GM23338 (cell line): ENCODE measurements around the gene ASTN1. TPM values are rescaled to one million over a fixed set of nuclear protein-coding genes. Genes with fewer than 3 reads are reported as not detected.

ENCODE experiments used
- ATAC-seq: fragments of 200-7000 bp; cut with Tn5 transposase; 3 replicates; pipeline ENCODE4 v1.9.1; 2020
- DNase-seq: peaks from one replicate; pipeline ENCODE4 v3.0.0-alpha.2; 2015; ENCODE audit warnings: low spot score
- H2AFZ ChIP-seq: fragments of 200-600 bp; sonication (generic); 2 replicates; pipeline ENCODE4 v1.8.0; 2016; ENCODE audit warnings: antibody characterized with exemption, mild to moderate bottlenecking, moderate library complexity
- H3F3A ChIP-seq: fragments of 200-600 bp; sonication (generic); replicated peaks from 2 replicates; pipeline ENCODE4 v1.8.0; 2017; ENCODE audit warnings: antibody characterized with exemption, mixed run types, low read depth
- H3K27ac ChIP-seq: fragments of 200-600 bp; sonication (generic); 2 replicates; pipeline ENCODE4 v1.6.1; 2016; ENCODE audit warnings: low read depth
- H3K27me3 ChIP-seq: fragments of 200-600 bp; sonication (generic); 2 replicates; pipeline ENCODE4 v1.8.0; 2016; ENCODE audit warnings: mild to moderate bottlenecking, mixed run types, moderate library complexity; ENCODE audit not compliant: insufficient read depth
- H3K36me3 ChIP-seq: fragments of 200-600 bp; sonication (generic); 2 replicates; pipeline ENCODE4 v1.8.0; 2016; ENCODE audit warnings: mild to moderate bottlenecking; ENCODE audit not compliant: insufficient read depth
- H3K4me1 ChIP-seq: fragments of 200-600 bp; sonication (generic); 2 replicates; pipeline ENCODE4 v1.8.0; 2016; ENCODE audit warnings: mild to moderate bottlenecking, moderate library complexity; ENCODE audit not compliant: insufficient read depth
- H3K4me2 ChIP-seq: fragments of 200-600 bp; sonication (generic); 2 replicates; pipeline ENCODE4 v1.7.1; 2017; ENCODE audit warnings: mixed run types
- H3K4me3 ChIP-seq: fragments of 200-600 bp; sonication (generic); 2 replicates; pipeline ENCODE4 v1.6.1; 2016; ENCODE audit warnings: mixed run types
- H3K79me2 ChIP-seq: fragments of 200-600 bp; sonication (generic); replicated peaks from 2 replicates; pipeline ENCODE4 v1.8.0; 2017; ENCODE audit warnings: mild to moderate bottlenecking; ENCODE audit not compliant: insufficient read depth
- H3K9me2 ChIP-seq: fragments of 200-600 bp; sonication (generic); 2 replicates; pipeline ENCODE4 v1.8.0; 2017; ENCODE audit not compliant: insufficient read depth
- H4K20me1 ChIP-seq: fragments of 200-600 bp; sonication (generic); replicated peaks from 2 replicates; pipeline ENCODE4 v1.8.0; 2017; ENCODE audit warnings: mild to moderate bottlenecking; ENCODE audit not compliant: insufficient read depth
- H3K27ac Mint-ChIP-seq: 2 replicates; pipeline ENCODE4 v1.8.0; 2020; ENCODE audit warnings: inconsistent platforms, mild to moderate bottlenecking, moderate library complexity, mixed read lengths
- H3K27me3 Mint-ChIP-seq: 3 replicates; pipeline ENCODE4 v1.8.0; 2022; ENCODE audit warnings: low read depth, mild to moderate bottlenecking, moderate library complexity, mixed read lengths, inconsistent platforms; ENCODE audit not compliant: insufficient read depth, poor library complexity
- H3K36me3 Mint-ChIP-seq: 3 replicates; pipeline ENCODE4 v1.8.0; 2021; ENCODE audit warnings: low read depth, mild to moderate bottlenecking, inconsistent platforms, moderate library complexity, mixed read lengths
- H3K4me1 Mint-ChIP-seq: 3 replicates; pipeline ENCODE4 v1.8.0; 2020; ENCODE audit warnings: mild to moderate bottlenecking, inconsistent platforms, mixed read lengths
- H3K4me3 Mint-ChIP-seq: 3 replicates; pipeline ENCODE4 v1.8.0; 2021; ENCODE audit warnings: moderate library complexity, mild to moderate bottlenecking, inconsistent platforms, mixed read lengths
- H3K9me3 Mint-ChIP-seq: 3 replicates; pipeline ENCODE4 v1.8.0; 2020; ENCODE audit warnings: moderate library complexity, mild to moderate bottlenecking, inconsistent platforms, mixed read lengths
- CREB1 ChIP-seq: fragments of 250-450 bp; sonication (Bioruptor Pico); IDR thresholded peaks from 2 replicates; pipeline ENCODE4 v1.5.0; 2020; ENCODE audit warnings: low read depth, mild to moderate bottlenecking, moderate library complexity
- CTCF ChIP-seq, 2 experiments: fragments of 200-600 bp in 1 of 2; sonication (generic) in 1 of 2; conservative IDR thresholded peaks; 2 replicates each; pipeline versions ENCODE4 v1.5.1 to v1.6.1; 2016 to 2017; ENCODE audit warnings: antibody characterized with exemption in 2 of 2, low read depth in 2 of 2, mild to moderate bottlenecking in 2 of 2, moderate library complexity in 1 of 2
- EZH2 ChIP-seq: fragments of 200-600 bp; sonication (generic); IDR thresholded peaks from one replicate; pipeline ENCODE4 v1.8.0; 2017; ENCODE audit warnings: antibody characterized with exemption, mild to moderate bottlenecking, low read depth; ENCODE audit not compliant: unreplicated experiment
- EZH2phosphoT487 ChIP-seq: fragments of 200-600 bp; sonication (generic); IDR thresholded peaks from one replicate; pipeline ENCODE4 v1.8.1; 2018; ENCODE audit warnings: antibody characterized with exemption; ENCODE audit not compliant: unreplicated experiment
- JUNB ChIP-seq: IDR thresholded peaks from one replicate; pipeline ENCODE4 v1.6.1; 2016; ENCODE audit warnings: antibody characterized with exemption; ENCODE audit not compliant: unreplicated experiment
- NANOG ChIP-seq: IDR thresholded peaks from 2 replicates; pipeline ENCODE4 v1.6.1; 2016; ENCODE audit warnings: antibody characterized with exemption, borderline replicate concordance
- POLR2AphosphoS5 ChIP-seq: IDR thresholded peaks from 2 replicates; pipeline ENCODE4 v1.6.1; 2016; ENCODE audit warnings: antibody characterized with exemption, low read depth
- REST ChIP-seq: IDR thresholded peaks from one replicate; pipeline ENCODE4 v1.6.1; 2018; ENCODE audit warnings: antibody characterized with exemption; ENCODE audit not compliant: unreplicated experiment
- STAT1 ChIP-seq: IDR thresholded peaks from one replicate; pipeline ENCODE4 v1.6.1; 2016; ENCODE audit warnings: antibody characterized with exemption; ENCODE audit not compliant: unreplicated experiment
- ZNF114 ChIP-seq: fragments of 250-450 bp; sonication (Bioruptor Pico); IDR thresholded peaks from 2 replicates; pipeline ENCODE4 v1.5.0; 2020; ENCODE audit warnings: mild to moderate bottlenecking, moderate library complexity
- ZNF331 ChIP-seq: fragments of 250-450 bp; sonication (Bioruptor Pico); IDR thresholded peaks from 2 replicates; pipeline ENCODE4 v1.5.0; 2020; ENCODE audit warnings: low read depth, mild to moderate bottlenecking, moderate library complexity
- ZNF462 ChIP-seq: fragments of 250-450 bp; sonication (Bioruptor Pico); IDR thresholded peaks from 2 replicates; pipeline ENCODE4 v1.5.0; 2020; ENCODE audit warnings: mild to moderate bottlenecking, moderate library complexity
- polyA plus RNA-seq: library from polyadenylated mRNA; unstranded; fragments of >200 nt; fragmentation: Nextera tagmentation; extraction: Ambion mirVana; gene quantifications from 2 replicates; pipeline ENCODE4 v1.2.1, GENCODE V29; 2016
- total RNA-seq: library from RNA; depleted of rRNA; stranded (reverse); fragments of >200 nt; shearing (Covaris generic); gene quantifications from 2 replicates; pipeline ENCODE4 v1.2.3, GENCODE V29; 2014
- TF ChIP-seq, protein P1 (sequence below): IDR thresholded peaks from 2 replicates; pipeline ENCODE4 v1.6.1; 2016; ENCODE audit warnings: antibody characterized with exemption

The ASTN1 gene
- total and polyA plus RNA-seq, 2 experiments from 2014 or later = 2.0 to 5.2 TPM

DNA sequence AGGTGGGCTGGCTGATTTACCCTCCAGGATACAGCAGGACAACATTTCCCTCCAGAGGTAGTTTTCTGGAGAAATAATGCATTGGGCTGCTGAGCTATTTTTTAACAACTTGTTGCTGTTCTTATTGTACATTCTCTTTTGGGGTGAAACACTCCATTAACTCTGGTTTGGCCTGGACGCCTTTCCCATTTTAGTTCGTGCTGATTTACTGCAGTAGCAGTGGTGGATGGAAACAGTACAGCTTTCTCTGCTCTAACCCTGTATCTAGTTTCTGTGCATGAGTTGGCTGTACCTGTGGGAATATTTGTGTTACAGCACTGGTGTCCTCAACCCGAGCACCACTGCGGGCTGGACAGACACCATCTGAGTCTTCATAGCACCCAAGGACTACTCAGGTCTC lies 325.3 kb downstream of the ASTN1 start:
- H3F3A ChIP-seq = no peaks in the 10 kb centered on the region
- no peak overlapping the region for H3K4me3 ChIP-seq
- H3K36me3 Mint-ChIP-seq = no peaks in the 10 kb centered on the region
- DNase-seq (no peak), ATAC-seq (no peak)
- no peaks in the 10 kb centered on the region for H3K36me3 ChIP-seq
- H3K4me1 ChIP-seq = no peaks in the 10 kb centered on the region
- no peak for TF ChIP-seq JUNB
- no peak for TF ChIP-seq ZNF462
- TF ChIP-seq STAT1 = no peak
- no peak for TF ChIP-seq EZH2
- TF ChIP-seq, protein P1, sequence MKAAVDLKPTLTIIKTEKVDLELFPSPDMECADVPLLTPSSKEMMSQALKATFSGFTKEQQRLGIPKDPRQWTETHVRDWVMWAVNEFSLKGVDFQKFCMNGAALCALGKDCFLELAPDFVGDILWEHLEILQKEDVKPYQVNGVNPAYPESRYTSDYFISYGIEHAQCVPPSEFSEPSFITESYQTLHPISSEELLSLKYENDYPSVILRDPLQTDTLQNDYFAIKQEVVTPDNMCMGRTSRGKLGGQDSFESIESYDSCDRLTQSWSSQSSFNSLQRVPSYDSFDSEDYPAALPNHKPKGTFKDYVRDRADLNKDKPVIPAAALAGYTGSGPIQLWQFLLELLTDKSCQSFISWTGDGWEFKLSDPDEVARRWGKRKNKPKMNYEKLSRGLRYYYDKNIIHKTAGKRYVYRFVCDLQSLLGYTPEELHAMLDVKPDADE = no peak
- TF ChIP-seq CTCF (conservative IDR thresholded peaks at IDR 0.05; ENCODE audit: low read depth in 2 of 2) = no peak
- TF ChIP-seq ZNF331 (CRISPR knock-in tag) = no peak
- no peak for TF ChIP-seq REST
- no peak for TF ChIP-seq ZNF114 (CRISPR knock-in tag)
- TF ChIP-seq POLR2AphosphoS5 = no peak
- no peak for TF ChIP-seq EZH2phosphoT487
- no peak for TF ChIP-seq CREB1 (CRISPR knock-in tag)
- TF ChIP-seq NANOG = no peak
- H3K79me2 ChIP-seq = no peaks in the 10 kb centered on the region
- H3K4me3 Mint-ChIP-seq = no peak overlapping the region
- peaks cover 5% of the 10 kb centered on the region for H3K27me3 Mint-ChIP-seq
- peaks cover 5% of the 10 kb centered on the region; the same call in 2 of the 3 replicates for H3K4me1 Mint-ChIP-seq
- no peaks in the 10 kb centered on the region; the same call in 1 of the 2 replicates for H3K9me2 ChIP-seq
- no peaks in the 10 kb centered on the region for H3K9me3 Mint-ChIP-seq
- H3K27me3 ChIP-seq = no peaks in the 10 kb centered on the region
- H3K27ac Mint-ChIP-seq = no peak overlapping the region
- H3K27ac ChIP-seq = no peak overlapping the region
- no peaks in the 10 kb centered on the region for H4K20me1 ChIP-seq
- H3K4me2 ChIP-seq = no peak overlapping the region
- no peak overlapping the region for H2AFZ ChIP-seq
